ACC112 (cell line): Measurements from ENCODE around the gene SAMM50.
A peak's percentile ranks its signal among the peaks of the same experiment; 100 is the strongest.
"Not testable (repeated sequence)": the region's sequence is repeated elsewhere in the genome, so short reads cannot be mapped to it uniquely, and the experiment has no call there.

ENCODE experiments used
- H2AFZ ChIP-seq: fragments of 200-600 bp; sonication (generic); one replicate; pipeline ENCODE4 v1.6.0; 2017; ENCODE audit warnings: antibody characterized with exemption, low read length; ENCODE audit not compliant: unreplicated experiment
- H3K27ac ChIP-seq: fragments of 200-600 bp; sonication (generic); 2 replicates; pipeline ENCODE4 v1.5.1; 2014; ENCODE audit warnings: low read depth, mild to moderate bottlenecking, antibody characterized with exemption, low read length, moderate library complexity
- H3K27me3 ChIP-seq: fragments of 200-600 bp; sonication (generic); 2 replicates; pipeline ENCODE4 v1.6.1; 2014; ENCODE audit warnings: mild to moderate bottlenecking, antibody characterized with exemption, low read length, moderate library complexity, mixed read lengths; ENCODE audit not compliant: insufficient read depth
- H3K36me3 ChIP-seq: fragments of 200-600 bp; sonication (generic); 2 replicates; pipeline ENCODE4 v1.6.1; 2016; ENCODE audit warnings: mild to moderate bottlenecking, antibody characterized with exemption, low read length, moderate library complexity, mixed read lengths; ENCODE audit not compliant: insufficient read depth
- H3K4me1 ChIP-seq: fragments of 200-600 bp; sonication (generic); one replicate; pipeline ENCODE4 v1.6.1; 2016; ENCODE audit warnings: low read length, mixed read lengths; ENCODE audit not compliant: insufficient read depth, unreplicated experiment, control insufficient read depth
- H3K4me3 ChIP-seq: fragments of 200-600 bp; sonication (generic); 2 replicates; pipeline ENCODE4 v1.5.1; 2014; ENCODE audit warnings: mild to moderate bottlenecking, low read depth, low read length
- H3K79me2 ChIP-seq: fragments of 200-600 bp; sonication (generic); one replicate; pipeline ENCODE4 v1.6.0; 2016; ENCODE audit warnings: low read length; ENCODE audit not compliant: control insufficient read depth, unreplicated experiment, insufficient read depth

SAMM50 gene

GRCh38 chr22:44003405-44004103 lies 48.3 kb downstream of the SAMM50 start:
- H3K4me1 ChIP-seq, result no peaks in the 10 kb centered on the region
- no peak overlapping the region for H3K4me3 ChIP-seq
- H3K36me3 ChIP-seq, result no peaks in the 10 kb centered on the region
- no peak overlapping the region for H2AFZ ChIP-seq
- H3K27ac ChIP-seq, result no peak overlapping the region
- H3K79me2 ChIP-seq, result no peaks in the 10 kb centered on the region
- no peaks in the 10 kb centered on the region for H3K27me3 ChIP-seq

GRCh38 chr22:44004104-44004460 lies 48.8 kb downstream of the SAMM50 start:
- no peaks in the 10 kb centered on the region for H3K79me2 ChIP-seq
- H2AFZ ChIP-seq, result no peak overlapping the region
- H3K4me1 ChIP-seq, result no peaks in the 10 kb centered on the region
- H3K27ac ChIP-seq, result no peak overlapping the region
- no peaks in the 10 kb centered on the region for H3K27me3 ChIP-seq
- H3K4me3 ChIP-seq, result no peak overlapping the region
- no peaks in the 10 kb centered on the region for H3K36me3 ChIP-seq

GRCh38 chr22:44005524-44005923 lies 50.3 kb downstream of the SAMM50 start:
- Histone ChIP-seq H3K4me3 (no peak overlapping the region), H3K4me1 (no peaks in the 10 kb centered on the region), H3K27ac (no peak overlapping the region), H3K36me3 (no peaks in the 10 kb centered on the region), H2AFZ (no peak overlapping the region), H3K79me2 (no peaks in the 10 kb centered on the region), H3K27me3 (no peaks in the 10 kb centered on the region)

GRCh38 chr22:44012162-44012561 lies 56.9 kb downstream of the SAMM50 start:
- no peaks in the 10 kb centered on the region for H3K36me3 ChIP-seq
- H2AFZ ChIP-seq, result no peak overlapping the region
- H3K27me3 ChIP-seq, result no peaks in the 10 kb centered on the region
- H3K79me2 ChIP-seq, result no peaks in the 10 kb centered on the region
- H3K27ac ChIP-seq, result no peak overlapping the region
- H3K4me1 ChIP-seq, result no peaks in the 10 kb centered on the region
- no peak overlapping the region for H3K4me3 ChIP-seq

GRCh38 chr22:44012591-44012990 lies 57.3 kb downstream of the SAMM50 start:
- Histone ChIP-seq H3K4me3 (no peak overlapping the region), H3K27ac (no peak overlapping the region), H3K27me3 (no peaks in the 10 kb centered on the region), H3K36me3 (no peaks in the 10 kb centered on the region), H3K4me1 (no peaks in the 10 kb centered on the region), H2AFZ (no peak overlapping the region), H3K79me2 (no peaks in the 10 kb centered on the region)

- Histone ChIP-seq H2AFZ (no peak overlapping the region), H3K79me2 (no peaks in the 10 kb centered on the region), H3K27me3 (no peaks in the 10 kb centered on the region), H3K4me1 (no peaks in the 10 kb centered on the region), H3K4me3 (no peak overlapping the region), H3K27ac (no peak overlapping the region), H3K36me3 (no peaks in the 10 kb centered on the region)
Observed at GRCh38 chr22:44014241-44014640, 59.0 kb downstream of the SAMM50 start.

- H2AFZ ChIP-seq, H3K79me2 ChIP-seq, H3K36me3 ChIP-seq, H3K27me3 ChIP-seq, H3K4me1 ChIP-seq, H3K4me3 ChIP-seq, H3K27ac ChIP-seq: not testable (repeated sequence)
Observed at GRCh38 chr22:44016586-44016985, 61.3 kb downstream of the SAMM50 start.

- H3K4me1 ChIP-seq, result peaks cover 14% of the 10 kb centered on the region
- H3K27me3 ChIP-seq, result no peaks in the 10 kb centered on the region
- H2AFZ ChIP-seq, result no peak overlapping the region
- peaks cover 13% of the 10 kb centered on the region for H3K79me2 ChIP-seq
- no peak overlapping the region for H3K27ac ChIP-seq
- H3K36me3 ChIP-seq, result no peaks in the 10 kb centered on the region
- H3K4me3 ChIP-seq, result no peak overlapping the region
Observed at GRCh38 chr22:44018594-44018993, 63.4 kb downstream of the SAMM50 start.

- peaks cover 14% of the 10 kb centered on the region for H3K4me1 ChIP-seq
- no peaks in the 10 kb centered on the region for H3K27me3 ChIP-seq
- H3K36me3 ChIP-seq, result no peaks in the 10 kb centered on the region
- no peak overlapping the region for H3K27ac ChIP-seq
- H3K4me3 ChIP-seq, result no peak overlapping the region
- peaks cover 16% of the 10 kb centered on the region for H3K79me2 ChIP-seq
- no peak overlapping the region for H2AFZ ChIP-seq
Observed at GRCh38 chr22:44019416-44019815, 64.2 kb downstream of the SAMM50 start.

GRCh38 chr22:44019846-44020245 lies 64.6 kb downstream of the SAMM50 start:
- Histone ChIP-seq H3K27me3 (no peaks in the 10 kb centered on the region), H3K79me2 (peaks cover 17% of the 10 kb centered on the region), H3K27ac (no peak overlapping the region), H3K4me3 (no peak overlapping the region), H3K36me3 (no peaks in the 10 kb centered on the region), H3K4me1 (peaks cover 14% of the 10 kb centered on the region), H2AFZ (no peak overlapping the region)

GRCh38 chr22:44020981-44021380 lies 65.7 kb downstream of the SAMM50 start:
- no peaks in the 10 kb centered on the region for H3K27me3 ChIP-seq
- H2AFZ ChIP-seq, result no peak overlapping the region
- peaks cover 22% of the 10 kb centered on the region for H3K79me2 ChIP-seq
- peak overlapping the region; percentile 81 for H3K27ac ChIP-seq
- H3K4me1 ChIP-seq, result peaks cover 14% of the 10 kb centered on the region
- no peak overlapping the region for H3K4me3 ChIP-seq
- no peaks in the 10 kb centered on the region for H3K36me3 ChIP-seq
